ENCODE data around the gene HS2ST1. TPM values are rescaled to one million over a fixed set of nuclear protein-coding genes. Genes with fewer than 3 reads are reported as not detected.

The HS2ST1 gene
- total and polyA plus RNA-seq, 10 of the 15 experiments (the other 5 are each of a cell fraction or from before 2014, with no cell fraction given), result 5.4 to 30.8 (median 18.6) TPM

DNA sequence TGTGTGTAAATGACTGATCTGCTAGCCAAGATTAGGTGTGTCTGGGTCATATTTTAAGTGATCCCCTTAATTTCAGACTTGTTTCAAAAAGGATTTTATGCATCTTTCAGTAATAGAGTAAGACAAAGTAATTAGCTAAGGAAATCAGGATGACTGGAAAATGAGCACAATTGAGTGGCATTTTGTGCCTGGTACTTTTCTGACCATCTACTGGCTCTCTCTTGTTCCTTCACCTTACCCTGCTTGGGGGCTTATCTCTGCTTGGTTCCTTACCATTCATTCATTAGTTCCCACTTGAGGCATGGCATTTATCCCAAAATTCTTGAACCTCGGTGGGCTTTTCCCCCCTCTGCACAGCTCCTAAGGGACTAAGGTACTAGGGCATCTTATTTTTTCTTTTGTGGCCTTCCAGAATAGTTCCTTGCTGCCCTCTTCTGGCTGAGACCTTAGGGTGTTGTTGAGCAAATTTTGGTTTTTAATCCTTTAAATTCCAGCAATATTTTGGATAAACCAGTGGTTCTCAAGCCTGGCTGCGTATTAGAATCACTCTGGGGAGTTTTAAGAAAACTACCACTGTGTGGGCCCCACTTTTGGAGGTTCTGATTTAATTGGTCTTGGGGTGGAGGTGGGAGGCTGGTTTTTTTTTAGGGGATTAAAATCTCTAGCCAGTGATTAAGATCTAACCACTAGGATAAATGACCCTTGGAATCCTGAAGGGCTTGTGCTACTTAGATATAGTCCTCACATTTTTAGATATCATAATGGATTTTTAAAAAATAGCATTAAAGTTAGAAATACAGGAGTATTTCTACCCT, 50.8 kb downstream of the HS2ST1 start:
- Histone ChIP-seq H3K36me3 (ENCODE audit: control insufficient read depth in 2 of 2, insufficient read depth in 2 of 2, low read length in 1 of 2) (no peaks in the 10 kb centered on the region), H3K4me3 (no peak overlapping the region), H3K4me2 (ENCODE audit: control insufficient read depth, insufficient read depth) (no peak overlapping the region), H3K9me3 (replicated peaks; ENCODE audit: control insufficient read depth, insufficient read depth, low read length) (peaks cover 1% of the 10 kb centered on the region; the same call in 1 of the 3 replicates), H3K79me2 (ENCODE audit: control insufficient read depth, insufficient read depth, low read length) (peaks cover 3% of the 10 kb centered on the region), H3K27me3 (replicated peaks in 1 of 2; ENCODE audit: control insufficient read depth in 2 of 2, insufficient read depth in 2 of 2, low read length in 1 of 2) (no peaks in the 10 kb centered on the region), H3K4me1 (ENCODE audit: control insufficient read depth, insufficient read depth, low read length) (peaks cover 4% of the 10 kb centered on the region; the same call in 1 of the 2 replicates), H2AFZ (ENCODE audit: control insufficient read depth, low read depth, low read length) (no peak overlapping the region), H3K9ac (ENCODE audit: control insufficient read depth, insufficient read depth, low read length) (no peak overlapping the region), H3K27ac (ENCODE audit: control insufficient read depth, insufficient read depth) (peak overlapping the region; percentile 8; the same call in 1 of the 2 replicates), H4K20me1 (ENCODE audit: control insufficient read depth, insufficient read depth) (no peaks in the 10 kb centered on the region)
- SMC1A ChIA-PET (ENCODE audit: uncharacterized antibody, unreplicated experiment), result interaction anchor here (0.6 to 4.2 kb wide), 18 partner anchors 9 to 137 kb away, joined by 3 to 68 read pairs (median 3); partner anchors contain the start of genes HS2ST1 and SELENOF
- intact Hi-C loops (cut with micrococcal nuclease; ENCODE audit: unreplicated experiment), result loop anchor here (1.0 to 5.0 kb wide), 2 partner anchors 117 to 132 kb away; no protein-coding TSS in a partner anchor
- DNase-seq (ENCODE audit: low read depth, low spot score) (no peak), ATAC-seq (peak; percentile 81), FAIRE-seq (peak; percentile 54)
- RAD21 ChIA-PET (ENCODE audit: unreplicated experiment), result interaction anchor here (1.0 to 3.9 kb wide), 14 partner anchors 10 to 240 kb away, joined by 3 to 40 read pairs (median 4); partner anchors contain the start of genes HS2ST1 and SELENOF
- POLR2A ChIA-PET, result no interaction called here
- 0% methylated on average over 2 of the region's 2 CpGs for WGBS (ENCODE audit: insufficient coverage, insufficient replicate concordance, low lambda C conversion rate, missing lambda C conversion rate)
- no TSS peak for BruUV-seq (replicated peaks)
- CTCF ChIA-PET, result interaction anchor here (0.8 to 6.0 kb wide), 27 partner anchors 9 to 585 kb away, joined by 3 to 78 read pairs (median 4); partner anchors contain the start of genes HS2ST1, SELENOF and SH3GLB1
- in situ Hi-C loops (cut with MboI), result no loop called here
- TF ChIP-seq BRCA1 (IDR thresholded peaks at IDR 0.05; ENCODE audit: low read depth, low read length) (no peak), CBX3 (IDR thresholded peaks at IDR 0.05; ENCODE audit: borderline replicate concordance, low read depth) (no peak), KDM1A (IDR thresholded peaks at IDR 0.05; ENCODE audit: borderline replicate concordance) (no peak)
- TF ChIP-seq, protein P1, sequence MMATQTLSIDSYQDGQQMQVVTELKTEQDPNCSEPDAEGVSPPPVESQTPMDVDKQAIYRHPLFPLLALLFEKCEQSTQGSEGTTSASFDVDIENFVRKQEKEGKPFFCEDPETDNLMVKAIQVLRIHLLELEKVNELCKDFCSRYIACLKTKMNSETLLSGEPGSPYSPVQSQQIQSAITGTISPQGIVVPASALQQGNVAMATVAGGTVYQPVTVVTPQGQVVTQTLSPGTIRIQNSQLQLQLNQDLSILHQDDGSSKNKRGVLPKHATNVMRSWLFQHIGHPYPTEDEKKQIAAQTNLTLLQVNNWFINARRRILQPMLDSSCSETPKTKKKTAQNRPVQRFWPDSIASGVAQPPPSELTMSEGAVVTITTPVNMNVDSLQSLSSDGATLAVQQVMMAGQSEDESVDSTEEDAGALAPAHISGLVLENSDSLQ (IDR thresholded peaks at IDR 0.05), result no peak
- TF ChIP-seq, protein P2, sequence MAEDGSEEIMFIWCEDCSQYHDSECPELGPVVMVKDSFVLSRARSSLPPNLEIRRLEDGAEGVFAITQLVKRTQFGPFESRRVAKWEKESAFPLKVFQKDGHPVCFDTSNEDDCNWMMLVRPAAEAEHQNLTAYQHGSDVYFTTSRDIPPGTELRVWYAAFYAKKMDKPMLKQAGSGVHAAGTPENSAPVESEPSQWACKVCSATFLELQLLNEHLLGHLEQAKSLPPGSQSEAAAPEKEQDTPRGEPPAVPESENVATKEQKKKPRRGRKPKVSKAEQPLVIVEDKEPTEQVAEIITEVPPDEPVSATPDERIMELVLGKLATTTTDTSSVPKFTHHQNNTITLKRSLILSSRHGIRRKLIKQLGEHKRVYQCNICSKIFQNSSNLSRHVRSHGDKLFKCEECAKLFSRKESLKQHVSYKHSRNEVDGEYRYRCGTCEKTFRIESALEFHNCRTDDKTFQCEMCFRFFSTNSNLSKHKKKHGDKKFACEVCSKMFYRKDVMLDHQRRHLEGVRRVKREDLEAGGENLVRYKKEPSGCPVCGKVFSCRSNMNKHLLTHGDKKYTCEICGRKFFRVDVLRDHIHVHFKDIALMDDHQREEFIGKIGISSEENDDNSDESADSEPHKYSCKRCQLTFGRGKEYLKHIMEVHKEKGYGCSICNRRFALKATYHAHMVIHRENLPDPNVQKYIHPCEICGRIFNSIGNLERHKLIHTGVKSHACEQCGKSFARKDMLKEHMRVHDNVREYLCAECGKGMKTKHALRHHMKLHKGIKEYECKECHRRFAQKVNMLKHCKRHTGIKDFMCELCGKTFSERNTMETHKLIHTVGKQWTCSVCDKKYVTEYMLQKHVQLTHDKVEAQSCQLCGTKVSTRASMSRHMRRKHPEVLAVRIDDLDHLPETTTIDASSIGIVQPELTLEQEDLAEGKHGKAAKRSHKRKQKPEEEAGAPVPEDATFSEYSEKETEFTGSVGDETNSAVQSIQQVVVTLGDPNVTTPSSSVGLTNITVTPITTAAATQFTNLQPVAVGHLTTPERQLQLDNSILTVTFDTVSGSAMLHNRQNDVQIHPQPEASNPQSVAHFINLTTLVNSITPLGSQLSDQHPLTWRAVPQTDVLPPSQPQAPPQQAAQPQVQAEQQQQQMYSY (CRISPR knock-in tag; IDR thresholded peaks at IDR 0.05), result no peak
- TF ChIP-seq, protein P3, sequence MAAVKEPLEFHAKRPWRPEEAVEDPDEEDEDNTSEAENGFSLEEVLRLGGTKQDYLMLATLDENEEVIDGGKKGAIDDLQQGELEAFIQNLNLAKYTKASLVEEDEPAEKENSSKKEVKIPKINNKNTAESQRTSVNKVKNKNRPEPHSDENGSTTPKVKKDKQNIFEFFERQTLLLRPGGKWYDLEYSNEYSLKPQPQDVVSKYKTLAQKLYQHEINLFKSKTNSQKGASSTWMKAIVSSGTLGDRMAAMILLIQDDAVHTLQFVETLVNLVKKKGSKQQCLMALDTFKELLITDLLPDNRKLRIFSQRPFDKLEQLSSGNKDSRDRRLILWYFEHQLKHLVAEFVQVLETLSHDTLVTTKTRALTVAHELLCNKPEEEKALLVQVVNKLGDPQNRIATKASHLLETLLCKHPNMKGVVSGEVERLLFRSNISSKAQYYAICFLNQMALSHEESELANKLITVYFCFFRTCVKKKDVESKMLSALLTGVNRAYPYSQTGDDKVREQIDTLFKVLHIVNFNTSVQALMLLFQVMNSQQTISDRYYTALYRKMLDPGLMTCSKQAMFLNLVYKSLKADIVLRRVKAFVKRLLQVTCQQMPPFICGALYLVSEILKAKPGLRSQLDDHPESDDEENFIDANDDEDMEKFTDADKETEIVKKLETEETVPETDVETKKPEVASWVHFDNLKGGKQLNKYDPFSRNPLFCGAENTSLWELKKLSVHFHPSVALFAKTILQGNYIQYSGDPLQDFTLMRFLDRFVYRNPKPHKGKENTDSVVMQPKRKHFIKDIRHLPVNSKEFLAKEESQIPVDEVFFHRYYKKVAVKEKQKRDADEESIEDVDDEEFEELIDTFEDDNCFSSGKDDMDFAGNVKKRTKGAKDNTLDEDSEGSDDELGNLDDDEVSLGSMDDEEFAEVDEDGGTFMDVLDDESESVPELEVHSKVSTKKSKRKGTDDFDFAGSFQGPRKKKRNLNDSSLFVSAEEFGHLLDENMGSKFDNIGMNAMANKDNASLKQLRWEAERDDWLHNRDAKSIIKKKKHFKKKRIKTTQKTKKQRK (IDR thresholded peaks at IDR 0.05; ENCODE audit: low read depth, low read length), result no peak
- TF ChIP-seq, protein P4, sequence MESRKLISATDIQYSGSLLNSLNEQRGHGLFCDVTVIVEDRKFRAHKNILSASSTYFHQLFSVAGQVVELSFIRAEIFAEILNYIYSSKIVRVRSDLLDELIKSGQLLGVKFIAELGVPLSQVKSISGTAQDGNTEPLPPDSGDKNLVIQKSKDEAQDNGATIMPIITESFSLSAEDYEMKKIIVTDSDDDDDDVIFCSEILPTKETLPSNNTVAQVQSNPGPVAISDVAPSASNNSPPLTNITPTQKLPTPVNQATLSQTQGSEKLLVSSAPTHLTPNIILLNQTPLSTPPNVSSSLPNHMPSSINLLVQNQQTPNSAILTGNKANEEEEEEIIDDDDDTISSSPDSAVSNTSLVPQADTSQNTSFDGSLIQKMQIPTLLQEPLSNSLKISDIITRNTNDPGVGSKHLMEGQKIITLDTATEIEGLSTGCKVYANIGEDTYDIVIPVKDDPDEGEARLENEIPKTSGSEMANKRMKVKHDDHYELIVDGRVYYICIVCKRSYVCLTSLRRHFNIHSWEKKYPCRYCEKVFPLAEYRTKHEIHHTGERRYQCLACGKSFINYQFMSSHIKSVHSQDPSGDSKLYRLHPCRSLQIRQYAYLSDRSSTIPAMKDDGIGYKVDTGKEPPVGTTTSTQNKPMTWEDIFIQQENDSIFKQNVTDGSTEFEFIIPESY (IDR thresholded peaks at IDR 0.05), result no peak
- TF ChIP-seq, protein P5, sequence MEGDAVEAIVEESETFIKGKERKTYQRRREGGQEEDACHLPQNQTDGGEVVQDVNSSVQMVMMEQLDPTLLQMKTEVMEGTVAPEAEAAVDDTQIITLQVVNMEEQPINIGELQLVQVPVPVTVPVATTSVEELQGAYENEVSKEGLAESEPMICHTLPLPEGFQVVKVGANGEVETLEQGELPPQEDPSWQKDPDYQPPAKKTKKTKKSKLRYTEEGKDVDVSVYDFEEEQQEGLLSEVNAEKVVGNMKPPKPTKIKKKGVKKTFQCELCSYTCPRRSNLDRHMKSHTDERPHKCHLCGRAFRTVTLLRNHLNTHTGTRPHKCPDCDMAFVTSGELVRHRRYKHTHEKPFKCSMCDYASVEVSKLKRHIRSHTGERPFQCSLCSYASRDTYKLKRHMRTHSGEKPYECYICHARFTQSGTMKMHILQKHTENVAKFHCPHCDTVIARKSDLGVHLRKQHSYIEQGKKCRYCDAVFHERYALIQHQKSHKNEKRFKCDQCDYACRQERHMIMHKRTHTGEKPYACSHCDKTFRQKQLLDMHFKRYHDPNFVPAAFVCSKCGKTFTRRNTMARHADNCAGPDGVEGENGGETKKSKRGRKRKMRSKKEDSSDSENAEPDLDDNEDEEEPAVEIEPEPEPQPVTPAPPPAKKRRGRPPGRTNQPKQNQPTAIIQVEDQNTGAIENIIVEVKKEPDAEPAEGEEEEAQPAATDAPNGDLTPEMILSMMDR (IDR thresholded peaks at IDR 0.05 in 2 of 3, conservative IDR thresholded peaks at IDR 0.05 in 1 of 3; ENCODE audit: control insufficient read depth in 2 of 3, extremely low read depth in 1 of 3, insufficient read depth in 1 of 3, low read depth in 3 of 3, low read length in 3 of 3), result peak; percentile 26 to 51 (median 47); a peak in 4 of 6 replicates
